Skeletal muscle tissue (tissue), 4 donors: ENCODE data around the gene ZNF280D. TPM values are rescaled to one million over a fixed set of nuclear protein-coding genes. Genes with fewer than 3 reads are reported as not detected.

Experiments
- H3K27ac ChIP-seq: one replicate; pipeline ENCODE4 v1.7.0; 2013; ENCODE audit warnings: mild to moderate bottlenecking, low read depth, low read length, inconsistent platforms
- H3K27me3 ChIP-seq, 3 donors: one replicate each; pipeline ENCODE4 v1.7.0; 2013; ENCODE audit warnings: low read length in 3 of 3; ENCODE audit not compliant: control insufficient read depth in 3 of 3, insufficient read depth in 3 of 3
- H3K36me3 ChIP-seq, 3 donors: one replicate each; pipeline ENCODE4 v1.7.0; 2013; ENCODE audit warnings: low read length in 3 of 3; ENCODE audit not compliant: control insufficient read depth in 3 of 3, insufficient read depth in 3 of 3
- H3K4me1 ChIP-seq, 3 donors: one replicate each; pipeline ENCODE4 v1.7.0; 2013; ENCODE audit warnings: low read length in 3 of 3, mild to moderate bottlenecking in 3 of 3; ENCODE audit not compliant: control insufficient read depth in 3 of 3, insufficient read depth in 3 of 3
- H3K4me3 ChIP-seq, 3 donors: one replicate each; pipeline ENCODE4 v1.7.0; 2013; ENCODE audit warnings: low read length in 3 of 3
- H3K9ac ChIP-seq, 3 donors: one replicate each; pipeline ENCODE4 v1.7.0; 2013; ENCODE audit warnings: low read length in 3 of 3, mild to moderate bottlenecking in 3 of 3, moderate library complexity in 2 of 3, low read depth in 1 of 3
- H3K9me3 ChIP-seq, 3 donors: one replicate each; pipeline ENCODE4 v1.7.0; 2013; ENCODE audit warnings: low read length in 3 of 3; ENCODE audit not compliant: control insufficient read depth in 3 of 3
- total RNA-seq: library from RNA; depleted of rRNA; stranded (reverse); fragments of >200 nt; gene quantifications from one replicate; pipeline ENCODE4 v1.2.3, GENCODE V29; 2014
- donor health status: Osteomylitis.

ZNF280D gene
- total RNA-seq, 1 donor from 2014 or later = 57.4 TPM

DNA sequence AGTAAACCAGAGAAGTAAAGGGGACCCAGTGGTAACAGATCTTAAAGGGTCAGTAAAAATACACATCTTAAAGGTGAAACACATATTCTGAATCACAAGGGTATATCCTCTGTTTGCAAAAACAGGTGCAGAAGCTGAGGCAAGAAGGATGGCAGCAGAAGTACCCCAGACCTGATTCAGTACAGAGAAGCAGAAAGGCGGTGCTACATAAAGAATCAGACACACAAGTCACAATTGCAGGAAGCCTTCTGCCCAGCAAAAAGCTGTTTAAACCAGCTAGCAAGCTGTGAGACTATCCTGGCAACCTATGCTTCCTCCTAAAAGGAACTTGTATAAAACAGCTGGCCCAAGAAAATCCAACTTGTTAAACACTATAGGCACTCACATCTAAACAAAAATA is 49.4 kb downstream of the ZNF280D start:
- Histone ChIP-seq H3K27ac (no peak overlapping the region), H3K9ac (no peak overlapping the region), H3K9me3 (no peaks in the 10 kb centered on the region), H3K4me3 (no peak overlapping the region), H3K4me1 (peaks cover 0 to 3% (median 3%) of the 10 kb centered on the region in 3 donors), H3K27me3 (no peaks in the 10 kb centered on the region), H3K36me3 (peaks cover 0 to 5% (median 0%) of the 10 kb centered on the region in 3 donors)

DNA sequence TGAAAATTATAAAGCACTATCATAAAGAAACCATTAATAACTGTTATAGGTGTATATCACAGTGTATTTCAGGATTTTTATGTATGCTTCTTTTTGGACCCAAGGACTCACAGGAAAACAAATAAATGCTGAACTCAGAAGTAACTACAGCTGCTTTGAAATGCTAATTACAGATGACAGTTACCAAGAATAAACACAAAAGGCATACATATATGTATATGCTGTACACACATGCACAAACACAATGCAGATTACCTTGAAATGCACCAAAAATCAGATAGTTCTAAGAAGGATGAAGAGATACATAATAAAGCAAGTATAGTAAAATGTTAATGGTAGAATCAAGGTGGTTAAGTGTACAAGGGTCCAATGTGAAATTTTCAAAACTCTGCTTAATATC is 52.2 kb downstream of the ZNF280D start:
- Histone ChIP-seq H3K9ac (no peak overlapping the region), H3K36me3 (peaks cover 0 to 6% (median 0%) of the 10 kb centered on the region in 3 donors), H3K27me3 (no peaks in the 10 kb centered on the region), H3K4me3 (no peak overlapping the region), H3K4me1 (peaks cover 0 to 3% (median 3%) of the 10 kb centered on the region in 3 donors), H3K27ac (no peak overlapping the region), H3K9me3 (no peaks in the 10 kb centered on the region)

DNA sequence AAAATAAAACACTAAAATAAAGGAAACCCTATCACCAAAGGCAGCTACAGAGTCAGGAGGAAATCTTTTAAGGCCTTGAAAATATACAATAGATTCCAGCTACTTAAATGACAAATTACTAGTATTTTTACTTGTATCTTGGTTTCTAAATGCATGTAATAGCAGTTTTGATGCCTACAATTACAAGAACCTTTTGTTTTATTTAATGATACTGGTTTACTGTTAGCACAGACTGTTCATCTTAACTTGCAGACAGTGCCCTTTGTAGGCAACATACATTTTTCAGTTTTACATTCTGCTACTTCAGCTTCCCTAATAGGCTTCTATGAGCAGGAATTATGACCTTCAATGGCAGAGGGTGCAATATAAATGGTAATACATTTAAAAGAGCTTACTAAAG is 54.1 kb downstream of the ZNF280D start:
- peak overlapping the region; percentile 6 for H3K27ac ChIP-seq
- H3K9ac ChIP-seq = no peak overlapping the region
- peaks cover 0 to 11% (median 0%) of the 10 kb centered on the region in 3 donors for H3K36me3 ChIP-seq
- no peaks in the 10 kb centered on the region for H3K9me3 ChIP-seq
- peaks cover 0 to 3% (median 3%) of the 10 kb centered on the region in 3 donors for H3K4me1 ChIP-seq
- no peak overlapping the region for H3K4me3 ChIP-seq
- no peaks in the 10 kb centered on the region for H3K27me3 ChIP-seq

DNA sequence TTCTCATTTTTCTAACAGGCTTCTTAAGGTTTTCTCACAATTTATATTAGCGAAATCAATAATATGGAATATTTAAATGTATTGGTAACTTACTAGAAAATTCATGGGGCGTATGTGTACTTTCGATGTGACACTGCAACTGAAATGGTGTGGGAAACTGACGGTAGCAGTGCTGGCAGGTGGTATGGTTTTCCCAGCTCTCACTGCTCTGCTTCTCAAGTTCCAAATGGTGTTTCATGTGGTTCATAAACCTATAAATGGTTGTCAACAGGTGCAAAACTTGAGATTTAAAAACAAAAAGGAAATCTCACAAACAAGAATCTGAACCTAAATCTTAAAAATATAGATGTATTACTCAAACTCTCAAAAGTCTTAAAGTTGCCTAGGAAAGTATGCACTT is 54.7 kb downstream of the ZNF280D start:
- Histone ChIP-seq H3K36me3 (peaks cover 0 to 11% (median 0%) of the 10 kb centered on the region in 3 donors), H3K27me3 (no peaks in the 10 kb centered on the region), H3K27ac (no peak overlapping the region), H3K4me3 (no peak overlapping the region), H3K4me1 (peaks cover 0 to 3% (median 0%) of the 10 kb centered on the region in 3 donors), H3K9me3 (no peaks in the 10 kb centered on the region), H3K9ac (no peak overlapping the region)

DNA sequence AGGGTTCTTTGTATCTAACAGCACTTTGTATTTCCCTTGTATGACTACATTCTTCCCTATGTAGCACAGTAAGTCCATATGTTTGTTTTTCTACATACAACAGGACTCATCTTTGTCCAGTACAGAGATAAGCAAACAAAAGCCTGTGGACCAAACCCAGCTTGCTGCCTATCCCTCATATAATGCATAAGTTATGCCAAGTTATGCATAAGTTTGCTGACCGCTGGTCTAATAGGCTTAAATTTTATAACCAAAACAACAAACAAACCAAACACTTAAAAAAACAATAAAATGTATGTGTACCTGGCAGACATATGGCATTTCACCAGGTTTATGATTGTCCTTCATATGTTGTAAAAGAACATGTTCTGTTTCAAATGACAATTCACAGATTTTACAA is 56.0 kb downstream of the ZNF280D start:
- H3K27ac ChIP-seq = no peak overlapping the region
- no peak overlapping the region for H3K4me3 ChIP-seq
- peaks cover 0 to 11% (median 0%) of the 10 kb centered on the region in 3 donors for H3K36me3 ChIP-seq

DNA sequence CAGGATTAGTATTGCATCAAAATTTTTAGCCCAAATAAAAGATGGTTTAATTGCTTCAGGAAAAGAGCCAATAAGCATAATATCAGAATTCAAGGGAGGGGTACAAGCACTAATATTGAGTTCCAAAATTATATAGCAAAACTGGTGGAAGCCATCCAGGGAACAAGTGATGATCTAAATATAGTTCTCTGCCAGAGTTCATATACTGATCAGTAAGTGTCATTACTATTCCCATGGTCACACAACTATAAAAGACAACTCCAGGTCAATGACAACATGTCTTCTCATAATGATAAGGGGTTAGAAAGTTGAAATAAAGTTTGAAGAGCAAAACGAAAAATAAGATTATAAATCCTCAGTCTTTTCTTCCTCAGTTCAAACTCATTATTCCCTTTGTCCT is 57.4 kb downstream of the ZNF280D start:
- Histone ChIP-seq H3K27ac (no peak overlapping the region), H3K4me3 (no peak overlapping the region), H3K27me3 (no peaks in the 10 kb centered on the region), H3K9ac (no peak overlapping the region), H3K4me1 (no peaks in the 10 kb centered on the region), H3K36me3 (peaks cover 0 to 11% (median 0%) of the 10 kb centered on the region in 3 donors), H3K9me3 (no peaks in the 10 kb centered on the region)

More for the DNA sequence above, 56.0 kb downstream of the ZNF280D start:
- no peaks in the 10 kb centered on the region for H3K4me1 ChIP-seq
- H3K9ac ChIP-seq = no peak overlapping the region
- H3K9me3 ChIP-seq = no peaks in the 10 kb centered on the region
- no peaks in the 10 kb centered on the region for H3K27me3 ChIP-seq

DNA sequence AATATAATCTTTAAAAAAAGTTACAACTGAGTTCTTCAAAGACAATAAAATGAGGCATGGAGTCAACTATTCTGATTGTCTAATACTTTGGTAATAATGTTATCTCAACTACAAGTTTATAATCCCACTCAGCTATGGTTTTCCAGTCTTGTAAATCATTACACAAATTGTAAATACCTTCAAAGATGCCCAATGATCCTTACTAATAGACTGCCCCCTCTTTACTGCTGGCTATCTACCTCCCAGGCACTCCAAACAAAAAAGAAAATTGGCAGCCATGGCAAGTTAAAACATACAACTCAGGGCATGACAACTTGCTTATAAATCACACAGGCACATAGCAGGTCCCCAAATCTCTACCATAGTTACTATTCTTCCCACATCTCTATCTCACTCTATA is 58.5 kb downstream of the ZNF280D start:
- peaks cover 0 to 11% (median 0%) of the 10 kb centered on the region in 3 donors for H3K36me3 ChIP-seq

DNA sequence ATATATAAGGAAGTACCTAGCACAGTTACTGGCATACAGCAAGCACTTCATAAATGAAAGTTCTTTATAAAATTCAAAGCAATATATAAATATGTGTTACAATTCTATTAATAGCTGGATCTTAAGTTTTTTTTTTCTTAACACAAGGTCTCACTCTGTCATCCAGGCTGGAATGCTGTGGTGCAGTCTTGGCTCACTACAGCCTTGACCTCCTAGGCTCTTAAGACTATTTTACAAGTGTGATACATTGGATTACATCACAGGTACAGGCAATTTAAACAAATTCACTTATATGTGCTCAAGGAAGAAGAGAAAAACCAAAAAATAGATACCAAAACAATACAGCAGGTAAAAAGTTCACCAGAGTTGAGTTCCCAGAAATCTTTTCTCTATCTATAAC is 60.6 kb downstream of the ZNF280D start:
- H3K27ac ChIP-seq = no peak overlapping the region
- no peaks in the 10 kb centered on the region for H3K4me1 ChIP-seq
- no peak overlapping the region for H3K9ac ChIP-seq
- no peak overlapping the region for H3K4me3 ChIP-seq
- no peaks in the 10 kb centered on the region for H3K9me3 ChIP-seq
- H3K27me3 ChIP-seq = no peaks in the 10 kb centered on the region
- peaks cover 0 to 11% (median 3%) of the 10 kb centered on the region in 3 donors for H3K36me3 ChIP-seq

More for the DNA sequence above, 58.5 kb downstream of the ZNF280D start:
- no peaks in the 10 kb centered on the region for H3K4me1 ChIP-seq
- no peak overlapping the region for H3K4me3 ChIP-seq
- H3K27me3 ChIP-seq = no peaks in the 10 kb centered on the region
- no peak overlapping the region for H3K9ac ChIP-seq
- no peaks in the 10 kb centered on the region for H3K9me3 ChIP-seq
- no peak overlapping the region for H3K27ac ChIP-seq

DNA sequence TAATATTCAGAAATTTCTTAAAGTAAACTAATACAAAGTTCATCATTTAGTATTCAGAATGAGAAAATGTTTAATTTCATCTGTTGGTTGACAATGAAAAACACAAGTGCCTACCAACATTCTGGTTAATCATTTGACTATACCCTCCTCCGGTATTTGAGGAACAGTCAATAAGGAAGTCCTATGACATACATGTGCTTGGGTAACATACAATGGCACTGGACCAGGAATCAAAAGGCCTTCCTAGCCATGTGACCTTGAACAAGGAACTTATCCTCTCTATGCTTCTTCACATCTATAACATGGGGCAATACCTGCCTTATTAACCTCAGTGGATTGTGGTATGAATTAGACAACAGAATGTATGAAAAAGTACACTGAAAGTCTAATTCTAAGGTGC is 65.8 kb downstream of the ZNF280D start:
- Histone ChIP-seq H3K27me3 (no peaks in the 10 kb centered on the region), H3K36me3 (peaks cover 10 to 33% (median 26%) of the 10 kb centered on the region in 3 donors), H3K4me1 (no peaks in the 10 kb centered on the region), H3K4me3 (no peak overlapping the region), H3K27ac (no peak overlapping the region), H3K9me3 (no peaks in the 10 kb centered on the region), H3K9ac (no peak overlapping the region)

DNA sequence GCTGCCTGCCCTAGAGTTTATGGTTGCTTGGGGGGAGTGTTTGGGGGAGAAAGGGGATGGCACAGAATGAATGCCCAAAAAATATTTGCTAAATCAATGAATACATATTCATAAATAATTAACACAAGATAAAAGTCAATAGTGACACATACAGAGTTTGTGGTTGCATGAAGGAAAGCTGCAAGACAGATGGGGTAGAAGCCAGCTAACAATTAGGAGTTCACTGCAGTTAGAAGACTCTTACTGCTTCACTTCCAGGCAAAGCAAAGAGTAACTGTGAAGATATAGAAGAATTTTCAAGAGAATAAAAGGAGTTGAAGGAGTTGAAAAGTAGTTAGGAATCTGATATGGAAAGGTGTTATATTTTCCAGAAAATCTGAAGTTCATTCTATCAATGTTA is 72.4 kb downstream of the ZNF280D start:
- Histone ChIP-seq H3K36me3 (peaks cover 8 to 27% (median 26%) of the 10 kb centered on the region in 3 donors), H3K27me3 (no peaks in the 10 kb centered on the region), H3K4me3 (no peak overlapping the region), H3K9ac (no peak overlapping the region), H3K27ac (no peak overlapping the region), H3K4me1 (no peaks in the 10 kb centered on the region), H3K9me3 (no peaks in the 10 kb centered on the region)
